NCI-H446 treated with DMSO at 0.1 percent for 48 hours (cell line): ENCODE data around the gene IL32.

ENCODE experiments used
- DNase-seq: peaks from one replicate; lab custom pipeline; 2025; lab: John Stamatoyannopoulos, UW

The IL32 gene

GRCh38 chr16:3065069-3065741 lies at the start of gene IL32:
TSS of gene IL32 (plus strand) at chr16:3065640. CDS start at chr16:3065812, 172 bp downstream.
- DNase-seq, result no peak

GRCh38 chr16:3015865-3016521 lies 49.4 kb upstream of the IL32 start:
- no peak for DNase-seq

- DNase-seq, result no peak
Measured at GRCh38 chr16:3017344-3017743, 48.1 kb upstream of the IL32 start.

DNA sequence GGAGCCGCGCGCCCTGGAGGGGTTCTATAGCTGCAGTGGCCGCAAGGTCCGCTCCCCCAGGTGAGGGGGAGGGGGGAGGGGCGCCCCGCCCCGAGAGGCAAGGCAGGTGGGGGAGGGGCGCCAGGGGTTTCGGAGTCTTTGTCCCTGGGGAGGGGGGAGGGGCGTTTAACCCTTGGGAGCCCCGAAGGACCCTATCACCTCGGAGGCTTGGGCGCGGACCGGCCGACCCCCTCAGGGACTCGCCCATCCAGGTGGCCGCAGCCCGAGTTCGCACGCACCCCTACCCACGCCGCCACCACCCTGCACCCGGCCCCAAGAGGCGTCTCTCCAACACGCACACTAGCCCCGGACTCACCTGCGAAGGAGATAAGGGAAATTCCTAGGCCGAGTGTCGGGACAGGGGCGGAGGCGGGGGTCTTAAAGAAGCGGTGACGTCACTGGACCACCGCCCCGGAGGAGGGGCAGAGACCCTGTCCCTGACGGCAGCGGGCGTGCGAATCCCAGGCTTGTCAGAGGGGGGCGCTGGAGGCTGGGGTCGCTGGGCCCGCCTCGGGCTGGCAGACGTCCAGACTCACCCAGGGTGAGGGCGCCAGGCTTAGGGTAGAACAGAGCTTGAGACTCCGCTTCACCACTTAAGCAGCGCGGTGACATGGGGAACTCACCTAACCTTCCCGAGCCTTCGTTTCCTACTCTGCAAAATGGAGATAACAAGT lies 47.5 kb upstream of the IL32 start, which contains the start of gene CLDN6:
CLDN6 (minus strand) TSS at position 390 of the 713 bp plus-strand sequence. CDS start 2,162 bp downstream, outside the sequence.
- no peak for DNase-seq

GRCh38 chr16:3019594-3020246 lies 45.7 kb upstream of the IL32 start:
- DNase-seq, result no peak

GRCh38 chr16:3020247-3020603 lies 45.2 kb upstream of the IL32 start, which contains the start of gene TNFRSF12A:
TSS of gene TNFRSF12A (plus strand) at chr16:3020368. CDS start at chr16:3020398, 30 bp downstream.
- peak; percentile 48 for DNase-seq

GRCh38 chr16:3020604-3021448 lies 44.6 kb upstream of the IL32 start:
- DNase-seq, result peak; percentile 56

DNA sequence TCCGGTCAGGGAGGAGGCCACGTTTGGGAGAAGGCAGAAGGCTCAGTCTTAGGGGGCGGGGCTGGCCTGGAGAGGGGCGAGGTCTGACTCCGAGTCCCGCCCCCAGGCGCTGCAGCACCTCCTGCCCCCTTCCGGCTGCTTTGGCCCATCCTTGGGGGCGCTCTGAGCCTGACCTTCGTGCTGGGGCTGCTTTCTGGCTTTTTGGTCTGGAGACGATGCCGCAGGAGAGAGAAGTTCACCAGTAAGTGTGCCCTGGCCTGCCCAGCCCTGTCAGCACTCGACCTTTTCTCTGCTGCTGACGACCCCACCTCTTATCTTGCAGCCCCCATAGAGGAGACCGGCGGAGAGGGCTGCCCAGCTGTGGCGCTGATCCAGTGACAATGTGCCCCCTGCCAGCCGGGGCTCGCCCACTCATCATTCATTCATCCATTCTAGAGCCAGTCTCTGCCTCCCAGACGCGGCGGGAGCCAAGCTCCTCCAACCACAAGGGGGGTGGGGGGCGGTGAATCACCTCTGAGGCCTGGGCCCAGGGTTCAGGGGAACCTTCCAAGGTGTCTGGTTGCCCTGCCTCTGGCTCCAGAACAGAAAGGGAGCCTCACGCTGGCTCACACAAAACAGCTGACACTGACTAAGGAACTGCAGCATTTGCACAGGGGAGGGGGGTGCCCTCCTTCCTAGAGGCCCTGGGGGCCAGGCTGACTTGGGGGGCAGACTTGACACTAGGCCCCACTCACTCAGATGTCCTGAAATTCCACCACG lies 43.8 kb upstream of the IL32 start:
- DNase-seq, result peak; percentile 42

- DNase-seq, result peak; percentile 76
Measured at GRCh38 chr16:3022208-3022683, 43.2 kb upstream of the IL32 start.

- no peak for DNase-seq
Measured at GRCh38 chr16:3022684-3023414, 42.6 kb upstream of the IL32 start.

DNA sequence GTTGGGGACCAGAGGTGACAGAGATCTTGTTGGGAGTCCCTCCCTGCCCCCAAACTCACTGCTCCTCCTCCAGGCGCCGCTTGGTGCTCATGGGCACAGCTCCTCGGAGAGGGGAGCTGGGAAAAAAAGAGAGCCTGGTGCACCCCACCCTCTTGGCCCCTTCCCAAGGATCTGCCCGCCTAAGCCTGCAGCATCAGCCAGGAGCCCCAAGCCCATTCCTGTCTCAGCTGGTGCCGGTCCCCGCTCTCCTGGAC lies 42.1 kb upstream of the IL32 start:
- peak; percentile 46 for DNase-seq

DNA sequence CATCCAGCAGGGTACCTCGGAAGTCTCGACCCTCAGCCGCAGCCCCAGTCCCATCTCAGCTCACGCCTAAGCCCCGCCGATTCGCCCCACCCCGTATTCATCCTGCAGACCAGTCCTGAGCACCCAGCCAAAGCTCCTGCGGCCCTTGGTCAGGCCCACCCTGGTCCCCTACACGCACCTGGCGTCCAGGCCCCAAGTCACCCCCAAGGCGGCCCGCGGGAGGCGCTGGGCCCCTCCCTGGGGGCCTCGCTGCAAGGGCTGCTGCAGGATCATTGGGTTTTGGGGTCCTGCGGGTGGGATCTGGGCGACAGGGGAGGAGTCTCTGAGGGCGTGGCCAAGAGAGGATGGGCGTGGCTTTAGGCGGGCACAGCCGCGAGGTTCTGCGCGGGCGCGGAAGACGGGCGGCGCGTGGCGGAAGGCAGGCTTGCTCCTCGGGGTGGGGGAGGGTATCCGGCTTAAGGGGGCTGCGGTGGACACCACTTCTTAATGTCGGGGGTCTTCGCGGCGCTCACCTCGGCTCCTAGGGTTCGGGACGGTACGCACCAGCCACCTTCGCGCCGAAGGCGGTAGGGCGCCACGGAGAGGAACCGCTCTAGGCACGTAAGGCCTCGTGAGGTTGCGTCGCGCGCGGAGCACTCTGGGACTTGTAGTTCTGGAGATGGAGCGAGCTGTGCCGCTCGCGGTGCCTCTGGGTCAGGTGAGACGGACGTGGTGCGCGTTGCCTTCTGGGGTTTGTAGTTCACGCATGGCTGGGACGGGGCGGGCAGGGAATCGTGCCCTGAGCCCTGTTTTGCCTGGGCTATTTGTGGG lies 41.6 kb upstream of the IL32 start, which contains the start of the genes HCFC1R1 and THOC6:
HCFC1R1 (minus strand) TSS at position 274 of the 810 bp plus-strand sequence; CDS start at position 273, 1 bp downstream.
THOC6 (plus strand) TSS at position 367 of the 810 bp plus-strand sequence; CDS start at position 659, 292 bp downstream.
- peak; percentile 94 for DNase-seq

GRCh38 chr16:3025032-3026002 lies 40.1 kb upstream of the IL32 start:
- DNase-seq, result no peak

DNA sequence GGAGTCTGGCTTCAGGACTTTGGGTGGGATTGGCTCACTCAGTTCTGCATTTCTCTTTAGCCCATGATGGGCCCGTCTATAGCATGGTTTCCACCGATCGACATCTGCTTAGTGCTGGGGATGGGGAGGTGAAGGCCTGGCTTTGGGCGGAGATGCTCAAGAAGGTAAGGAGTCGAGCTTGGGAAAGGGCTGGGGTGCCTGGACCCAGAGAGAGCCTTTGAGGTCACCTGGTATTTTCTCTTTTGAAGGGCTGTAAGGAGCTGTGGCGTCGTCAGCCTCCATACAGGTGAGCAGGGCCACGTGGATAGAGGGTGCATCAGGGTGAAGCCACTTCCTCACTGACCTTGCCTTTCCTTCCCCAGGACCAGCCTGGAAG lies 39.4 kb upstream of the IL32 start:
- DNase-seq, result no peak

DNA sequence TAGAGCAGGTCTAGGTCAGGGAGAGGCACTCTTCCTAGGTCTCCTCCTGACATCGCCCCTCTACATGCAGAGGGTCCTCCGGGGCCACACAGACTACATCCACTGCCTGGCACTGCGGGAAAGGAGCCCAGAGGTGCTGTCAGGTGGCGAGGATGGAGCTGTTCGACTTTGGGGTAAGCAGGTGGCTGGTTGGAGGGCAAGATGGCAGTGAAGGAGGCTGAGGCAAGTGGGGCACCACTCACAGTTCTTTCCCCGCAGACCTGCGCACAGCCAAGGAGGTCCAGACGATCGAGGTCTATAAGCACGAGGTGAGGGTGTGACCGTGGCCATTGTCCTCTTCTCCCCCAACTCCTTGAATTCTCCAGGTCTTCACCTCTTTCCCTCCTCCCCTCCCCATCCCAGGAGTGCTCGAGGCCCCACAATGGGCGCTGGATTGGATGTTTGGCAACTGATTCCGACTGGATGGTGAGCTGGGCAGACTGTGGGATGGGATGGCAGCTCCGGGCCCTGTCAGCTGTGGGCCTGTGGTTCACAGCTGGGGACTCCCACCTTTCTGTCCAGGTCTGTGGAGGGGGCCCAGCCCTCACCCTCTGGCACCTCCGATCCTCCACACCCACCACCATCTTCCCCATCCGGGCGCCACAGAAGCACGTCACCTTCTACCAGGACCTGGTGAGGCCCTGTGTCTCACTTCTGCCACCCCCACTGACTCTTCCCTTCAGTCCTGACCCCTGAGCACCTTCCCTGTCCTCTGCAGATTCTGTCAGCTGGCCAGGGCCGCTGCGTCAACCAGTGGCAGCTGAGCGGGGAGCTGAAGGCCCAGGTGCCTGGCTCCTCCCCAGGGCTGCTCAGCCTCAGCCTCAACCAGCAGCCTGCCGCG lies 38.6 kb upstream of the IL32 start:
- DNase-seq, result no peak

DNA sequence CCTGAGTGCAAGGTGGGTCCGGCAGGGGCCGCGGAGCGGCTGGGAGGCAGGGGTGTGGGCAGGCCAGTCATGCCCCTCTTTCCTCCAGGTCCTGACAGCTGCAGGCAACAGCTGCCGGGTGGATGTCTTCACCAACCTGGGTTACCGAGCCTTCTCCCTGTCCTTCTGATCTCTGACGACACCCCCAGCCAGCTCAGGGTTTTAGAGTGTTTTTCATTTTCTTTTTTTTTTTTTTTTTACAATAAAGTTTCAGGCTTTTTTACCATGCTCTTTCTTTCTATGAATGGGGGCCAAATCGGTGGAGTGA lies 38.0 kb upstream of the IL32 start:
- DNase-seq, result no peak
